HG02798 (cell line): Measurements from ENCODE around the gene EFCAB8.
"Not testable (repeated sequence)": the region's sequence is repeated elsewhere in the genome, so short reads cannot be mapped to it uniquely, and the experiment has no call there.

Experiments
- ATAC-seq: cut with Tn5 transposase; IDR thresholded peaks from one replicate; pipeline ENCODE4 v1.9.1; 2021; ENCODE audit warnings: mild to moderate bottlenecking; ENCODE audit not compliant: unreplicated experiment, poor library complexity

EFCAB8 gene

DNA sequence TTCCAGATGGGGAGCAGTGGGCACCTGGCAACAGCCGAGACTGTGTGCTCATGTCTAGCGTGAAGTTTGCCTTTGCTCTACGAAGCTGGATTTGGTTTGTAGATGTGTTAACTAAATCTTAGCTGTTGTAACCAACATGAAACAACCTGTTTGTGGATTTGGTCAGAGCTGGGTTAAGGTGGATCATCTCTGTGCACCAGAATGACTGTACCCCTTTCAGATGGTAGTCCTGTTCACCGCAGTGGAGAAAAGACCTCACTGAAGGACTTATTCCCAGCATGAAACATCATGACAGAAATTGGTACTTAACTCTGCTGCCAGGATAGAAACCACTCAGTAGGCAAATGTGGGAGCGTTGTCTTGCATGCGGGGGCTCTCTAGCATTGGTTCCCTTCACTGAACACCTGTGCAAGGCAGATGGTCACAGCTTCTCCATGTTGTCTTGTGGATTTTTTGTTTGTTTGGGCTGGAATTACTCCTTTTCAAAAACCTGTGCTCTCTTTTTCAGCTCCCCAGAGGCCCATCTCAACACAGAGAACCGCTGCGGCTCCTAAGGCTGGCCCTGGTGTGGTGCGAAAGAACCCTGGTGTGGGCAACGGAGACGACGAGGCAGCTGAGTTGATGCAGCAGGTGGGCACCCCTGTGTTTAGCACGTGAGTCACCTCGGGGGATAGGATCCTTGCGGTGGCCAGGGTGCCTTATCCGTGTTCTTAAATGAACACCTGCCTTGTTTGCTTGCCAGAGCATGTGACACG is 19.3 kb upstream of the EFCAB8 start:
- no peak for ATAC-seq

DNA sequence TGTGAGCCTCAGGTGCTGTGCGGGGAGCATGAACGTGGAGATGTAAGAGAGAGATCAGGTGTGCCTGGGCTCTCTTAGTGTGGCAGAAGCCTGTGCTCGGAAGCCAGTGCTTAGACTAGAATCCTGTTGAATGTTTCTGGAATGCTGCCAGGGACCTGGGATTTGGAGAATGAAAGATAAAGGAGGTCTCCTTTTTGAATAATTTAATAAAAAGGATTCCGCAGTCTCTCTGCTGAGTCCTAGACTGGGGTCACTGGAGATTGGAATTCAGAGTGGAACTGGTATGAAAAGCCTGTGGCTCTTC is 18.8 kb upstream of the EFCAB8 start:
- no peak for ATAC-seq

DNA sequence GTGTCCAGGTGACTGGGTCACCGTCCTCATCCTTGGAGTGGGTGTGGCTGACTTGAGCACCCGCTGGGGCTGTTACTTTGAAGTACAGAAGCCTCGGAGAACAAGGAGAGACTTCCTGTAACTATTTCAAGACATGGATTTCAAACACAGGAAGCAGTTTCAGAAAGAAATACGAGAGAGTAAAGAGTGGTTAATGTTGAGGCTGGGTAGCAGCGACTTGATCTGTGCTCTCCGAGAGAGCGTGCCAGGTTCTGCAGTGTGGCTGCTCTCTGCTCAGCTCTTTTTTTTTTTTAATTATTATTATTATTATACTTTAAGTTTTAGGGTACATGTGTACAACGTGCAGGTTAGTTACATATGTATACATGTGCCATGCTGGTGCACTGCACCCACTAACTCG is 17.5 kb upstream of the EFCAB8 start:
- no peak for ATAC-seq

DNA sequence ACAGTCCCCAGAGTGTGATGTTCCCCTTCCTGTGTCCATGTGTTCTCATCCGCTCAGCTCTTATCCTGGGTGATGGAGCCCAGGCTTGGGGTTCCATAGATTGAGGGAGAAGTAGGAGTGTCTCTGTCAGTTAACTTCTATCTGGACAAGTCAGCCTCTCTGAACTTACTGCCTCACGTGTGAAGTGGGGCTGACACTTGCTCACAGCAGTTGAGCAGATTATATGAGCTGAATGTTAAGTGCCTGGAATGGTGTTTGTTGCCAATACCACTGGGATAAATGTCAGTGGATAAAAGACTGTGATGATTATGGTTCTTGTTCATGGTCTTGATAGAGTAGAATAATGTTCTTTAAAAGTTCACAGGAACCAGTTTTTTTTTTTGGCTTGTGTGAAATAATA is 17.1 kb upstream of the EFCAB8 start:
- ATAC-seq: no peak

DNA sequence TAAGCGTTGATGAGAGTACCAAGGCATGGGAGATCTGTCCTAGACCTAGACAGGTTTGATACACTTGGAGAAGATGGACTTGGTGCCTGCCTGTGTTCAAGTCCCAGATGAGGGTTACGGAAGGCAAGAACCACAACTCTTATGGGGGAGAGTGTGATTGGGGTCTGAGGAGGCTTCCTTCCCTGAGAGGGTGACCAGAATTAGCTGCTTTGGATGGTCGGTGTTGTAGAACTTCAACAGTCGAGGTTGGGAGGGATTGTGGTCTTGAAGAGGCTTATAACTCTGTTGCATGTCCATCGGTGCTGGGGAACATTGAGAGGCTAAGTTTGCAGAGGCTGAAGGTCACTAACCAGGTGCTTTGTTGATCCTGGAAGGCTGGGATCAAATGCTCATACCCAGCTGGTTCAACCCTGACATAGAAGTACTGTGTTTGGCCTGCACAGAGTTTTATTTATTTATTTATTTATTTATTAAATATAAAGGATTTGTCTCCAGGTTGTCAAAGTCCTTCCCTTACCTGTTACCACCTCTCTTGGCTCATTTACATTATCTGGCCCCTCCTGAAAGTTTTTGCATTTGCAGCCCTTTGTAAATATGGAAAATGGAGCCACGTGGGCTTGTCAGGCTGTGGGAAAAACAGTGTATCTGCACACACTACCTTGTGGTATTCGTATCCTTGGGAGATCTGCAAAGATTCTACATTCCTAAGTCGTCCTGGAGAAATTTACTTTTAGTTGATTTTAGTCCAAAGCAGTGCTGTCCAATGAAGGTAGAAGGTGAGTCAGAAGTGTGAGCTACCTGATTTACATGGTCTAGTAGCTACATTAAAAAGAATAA is 15.8 kb upstream of the EFCAB8 start:
- no peak for ATAC-seq

DNA sequence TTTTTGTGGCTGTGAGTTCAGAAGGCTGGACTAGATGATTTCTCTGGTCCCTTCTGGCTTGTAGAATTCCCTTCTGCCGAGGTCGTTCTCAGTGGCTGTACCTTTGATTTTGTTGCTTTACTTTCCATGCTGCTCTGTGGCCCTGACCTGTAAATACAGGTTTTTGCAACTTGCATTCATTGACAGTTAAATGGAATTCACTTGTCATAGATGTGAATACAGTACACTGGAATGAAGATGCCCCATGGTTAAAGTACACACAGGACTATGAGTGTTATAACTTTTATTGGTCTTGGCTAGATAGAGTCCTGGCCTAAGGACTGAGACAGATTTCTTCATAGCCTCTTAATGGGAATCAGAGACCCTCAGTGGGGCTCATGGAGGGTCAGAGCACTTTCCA is 12.9 kb upstream of the EFCAB8 start:
- no peak for ATAC-seq

DNA sequence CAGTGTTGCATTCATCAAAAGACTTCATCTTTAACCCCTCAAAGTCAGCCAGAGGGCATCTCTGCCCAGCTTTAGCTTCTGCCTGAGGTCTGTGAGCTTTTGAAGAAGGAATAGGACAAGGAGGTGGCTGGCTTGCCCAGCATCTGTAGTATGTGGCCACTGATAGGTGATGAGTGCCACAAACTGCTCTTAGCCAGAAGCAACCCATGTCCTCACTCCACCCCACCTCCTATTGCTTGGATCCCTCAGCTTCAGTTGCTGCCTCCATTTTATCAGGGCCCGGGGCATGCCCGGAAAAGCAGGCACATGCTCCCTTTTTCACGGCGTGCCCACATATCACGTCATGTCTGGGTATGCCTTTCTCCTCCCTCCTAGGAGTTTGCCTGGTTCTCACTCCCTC is 11.9 kb upstream of the EFCAB8 start:
- no peak for ATAC-seq

DNA sequence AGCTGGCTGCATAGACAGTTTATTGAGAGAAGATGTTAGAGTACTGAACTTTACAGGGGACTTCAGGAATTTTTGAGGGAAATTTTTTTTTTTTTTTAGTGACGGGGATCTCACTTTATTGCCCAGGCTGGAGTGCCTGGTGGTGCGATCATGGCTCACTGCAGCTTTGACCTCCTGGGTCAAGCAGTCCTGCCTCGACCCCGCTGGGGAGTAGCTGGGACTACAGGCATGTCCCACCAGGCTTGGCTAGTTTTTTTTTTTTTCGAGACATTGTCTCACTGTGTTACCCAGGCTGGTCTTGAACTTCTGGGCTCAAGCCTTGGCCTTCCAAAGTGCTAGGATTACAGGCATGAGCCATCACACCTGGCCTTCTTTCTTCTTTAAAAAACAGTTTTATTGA is 10.8 kb upstream of the EFCAB8 start:
- ATAC-seq: no peak

DNA sequence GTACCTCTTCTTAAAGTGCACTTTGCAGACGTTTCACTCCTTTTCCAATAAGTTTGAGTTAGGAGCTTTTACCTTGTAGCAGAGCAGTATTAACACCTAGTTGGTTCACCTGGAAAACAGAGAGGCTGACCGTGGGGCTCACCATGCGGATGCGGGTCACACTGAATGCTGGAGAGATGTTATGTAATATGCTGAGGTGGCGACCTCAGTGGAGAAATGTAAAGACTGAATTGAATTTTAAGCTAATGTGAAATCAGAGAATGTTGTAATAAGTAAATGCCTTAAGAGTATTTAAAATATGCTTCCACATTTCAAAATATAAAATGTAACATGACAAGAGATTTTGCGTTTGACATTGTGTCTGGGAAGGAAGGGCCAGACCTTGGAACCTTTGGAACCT is 9.9 kb upstream of the EFCAB8 start:
- ATAC-seq: no peak

DNA sequence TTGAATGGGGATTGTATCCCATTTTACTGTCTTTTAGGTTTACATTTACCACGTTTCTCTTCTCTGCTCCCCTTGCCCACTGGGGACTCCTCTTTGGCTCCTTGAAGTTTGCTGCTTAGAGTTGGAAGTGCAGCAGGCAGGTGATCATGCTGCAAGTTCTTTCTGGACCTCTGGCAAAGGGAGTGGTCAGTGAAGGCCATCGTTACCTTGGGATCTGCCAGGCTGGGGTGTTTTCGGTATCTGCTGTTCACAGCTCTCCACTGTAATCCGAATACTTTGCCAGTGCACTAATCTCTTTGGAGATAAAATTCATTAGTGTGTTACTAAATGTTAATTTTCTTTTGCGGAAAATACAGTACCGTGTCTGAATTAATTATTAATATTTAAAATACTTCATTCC is 9.1 kb upstream of the EFCAB8 start:
- no peak for ATAC-seq

DNA sequence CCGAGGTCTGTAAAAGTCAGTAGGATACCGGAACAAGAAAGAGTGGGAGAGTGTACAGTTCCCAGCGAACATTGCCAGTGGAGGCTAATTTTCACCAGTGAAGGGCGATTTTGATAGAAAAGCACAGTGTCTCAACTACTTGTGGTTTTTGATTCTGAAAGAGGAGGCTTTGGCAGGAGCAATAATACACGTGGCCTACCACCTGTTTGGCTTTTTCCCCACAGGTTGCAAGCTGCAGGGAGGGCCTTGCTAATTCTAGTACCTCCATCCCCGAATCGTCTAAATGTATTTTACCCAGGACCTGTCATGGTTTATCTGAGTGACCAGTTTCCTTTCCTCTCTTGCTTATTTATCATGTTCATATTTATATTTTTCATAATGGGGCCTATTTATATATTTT is 3.3 kb upstream of the EFCAB8 start:
- ATAC-seq: no peak

DNA sequence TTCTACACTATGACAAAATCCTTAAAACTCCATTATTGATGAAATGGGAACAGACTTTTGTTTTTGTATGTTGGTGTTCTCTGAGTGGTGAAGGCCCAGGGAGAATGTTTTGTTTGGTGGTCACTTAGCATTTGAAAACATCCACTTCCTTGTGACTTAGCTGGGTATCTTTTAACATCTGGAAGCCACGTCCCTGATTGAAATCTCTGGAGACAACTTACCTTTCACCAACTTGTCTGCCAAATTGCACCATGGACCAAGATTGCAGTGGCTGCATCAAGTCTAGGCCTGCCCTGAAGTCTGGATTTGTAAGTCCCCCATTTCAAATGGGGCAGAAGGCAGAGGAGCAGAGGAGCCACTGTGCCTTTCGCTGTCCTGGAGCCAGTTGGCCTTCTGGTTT is 534 bp upstream of the EFCAB8 start:
- ATAC-seq: no peak

DNA sequence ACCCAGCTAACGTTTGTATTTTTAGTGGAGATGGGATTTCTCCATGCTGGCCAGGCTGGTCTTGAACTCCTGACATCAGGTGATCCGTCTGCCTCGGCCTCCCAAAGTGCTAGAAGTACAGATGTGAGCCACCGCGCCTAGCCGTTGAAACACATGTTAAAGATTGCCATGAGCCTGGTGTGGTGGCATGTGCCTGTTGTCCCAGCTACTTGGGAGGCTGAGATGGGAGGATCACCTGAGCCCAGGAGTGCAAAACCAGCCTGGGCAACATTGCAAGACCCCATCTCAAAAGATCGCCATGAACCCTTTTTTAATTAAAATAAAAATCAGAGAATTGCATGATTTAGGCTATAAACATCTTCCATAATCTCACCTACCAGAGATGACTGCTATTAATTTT is 2.7 kb downstream of the EFCAB8 start:
- no peak for ATAC-seq

DNA sequence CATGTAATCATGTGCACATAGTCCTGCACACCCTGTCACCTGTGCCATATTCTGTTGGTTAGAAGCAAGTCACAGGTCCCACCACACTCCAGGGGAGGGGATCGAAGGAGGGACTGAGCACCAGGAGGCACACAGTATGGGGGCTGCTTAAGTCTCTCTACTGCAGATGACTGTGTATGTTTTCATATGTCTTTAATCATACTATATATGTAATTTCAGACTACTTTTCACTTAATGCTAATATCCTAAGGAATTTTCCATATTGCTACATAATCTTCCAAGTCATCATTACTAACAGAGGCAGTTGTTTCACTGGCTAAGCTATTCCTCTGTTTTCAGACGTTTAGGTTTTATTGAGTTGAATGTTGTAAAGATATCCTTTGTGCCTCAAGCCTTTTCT is 10.8 kb downstream of the EFCAB8 start:
- ATAC-seq: no peak

DNA sequence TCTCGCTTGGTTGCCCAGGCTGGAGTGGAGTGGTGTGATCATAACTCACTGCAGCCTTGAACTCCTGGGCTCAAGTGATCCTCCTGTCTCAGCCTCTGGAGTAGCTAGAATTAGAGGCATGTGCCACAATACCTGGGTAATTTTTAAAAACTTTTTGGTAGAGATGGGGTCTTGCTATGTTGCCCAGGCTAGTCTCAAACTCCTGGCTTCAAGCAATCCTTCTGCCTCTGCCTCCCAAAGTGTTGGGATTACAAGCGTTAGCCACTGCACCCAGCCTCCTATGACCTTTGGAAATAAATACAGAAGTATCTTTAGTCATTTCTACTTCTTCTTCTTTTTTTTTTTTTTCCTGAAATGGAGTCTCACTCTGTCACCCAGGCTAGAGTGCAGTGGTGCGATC is 11.8 kb downstream of the EFCAB8 start:
- ATAC-seq: not testable (repeated sequence)

DNA sequence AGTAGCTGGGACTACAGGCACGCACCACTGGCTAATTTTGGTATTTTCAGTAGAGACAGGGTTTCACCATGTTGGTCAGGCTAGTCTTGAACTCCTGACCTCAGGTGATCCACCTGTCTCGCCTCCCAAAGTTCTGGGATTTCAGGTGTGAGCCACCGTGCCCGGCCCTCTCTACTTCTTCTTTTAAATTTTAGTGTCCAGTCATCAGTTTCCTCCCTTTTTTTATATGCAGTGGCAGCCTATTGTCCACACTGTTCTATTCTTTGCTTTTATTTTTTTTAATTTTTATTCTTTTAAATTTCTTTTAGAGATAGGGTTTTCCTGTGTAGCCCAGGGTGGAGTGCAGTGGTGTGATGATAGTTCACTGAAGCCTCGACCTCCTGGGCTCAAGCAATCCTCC is 12.3 kb downstream of the EFCAB8 start:
- no peak for ATAC-seq

DNA sequence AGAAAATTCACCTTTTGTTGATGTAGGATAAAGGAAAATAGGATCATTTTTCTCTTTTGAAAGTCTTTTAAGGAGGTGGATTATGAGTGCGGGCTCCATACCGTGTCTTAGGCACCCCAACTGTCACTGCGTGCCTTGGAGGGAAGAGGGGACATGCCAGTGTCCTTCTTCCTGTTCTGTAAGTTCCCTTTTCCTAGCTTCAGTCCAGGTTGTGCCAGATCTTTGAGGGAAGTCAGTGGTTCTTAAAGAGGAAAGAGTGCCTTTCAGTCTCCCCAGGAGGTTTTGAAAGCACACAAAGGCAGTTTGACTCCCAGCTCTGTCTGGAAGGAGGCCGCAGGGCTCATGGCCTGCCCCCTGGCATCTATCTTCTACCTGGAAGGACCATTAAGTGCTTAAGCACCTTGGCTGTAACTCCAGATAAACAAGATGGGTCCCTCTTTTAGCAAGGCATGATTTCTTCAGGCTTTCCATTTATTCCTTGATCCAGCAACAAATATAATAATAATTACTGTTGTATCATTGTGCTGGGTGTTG is 13.0 kb downstream of the EFCAB8 start:
- ATAC-seq: no peak

DNA sequence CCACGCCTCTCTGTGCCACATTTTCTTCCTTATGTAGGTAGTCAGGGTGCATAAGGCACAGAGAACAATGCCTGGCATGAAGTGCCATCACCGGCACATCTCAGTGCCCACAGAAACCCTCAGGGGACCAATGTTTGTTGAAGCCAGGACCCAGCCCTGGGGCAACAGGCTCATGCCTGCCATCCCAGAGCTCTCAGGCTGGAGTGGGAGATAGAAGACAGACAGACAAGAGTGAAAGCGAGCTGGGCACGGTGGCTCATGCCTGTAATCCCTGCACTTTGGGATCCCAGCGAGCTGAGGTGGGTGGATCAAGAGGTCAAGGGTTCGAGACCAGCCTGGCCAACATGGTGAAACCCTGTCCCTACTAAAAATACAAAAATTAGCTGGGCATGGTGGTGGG is 13.5 kb downstream of the EFCAB8 start:
- no peak for ATAC-seq

DNA sequence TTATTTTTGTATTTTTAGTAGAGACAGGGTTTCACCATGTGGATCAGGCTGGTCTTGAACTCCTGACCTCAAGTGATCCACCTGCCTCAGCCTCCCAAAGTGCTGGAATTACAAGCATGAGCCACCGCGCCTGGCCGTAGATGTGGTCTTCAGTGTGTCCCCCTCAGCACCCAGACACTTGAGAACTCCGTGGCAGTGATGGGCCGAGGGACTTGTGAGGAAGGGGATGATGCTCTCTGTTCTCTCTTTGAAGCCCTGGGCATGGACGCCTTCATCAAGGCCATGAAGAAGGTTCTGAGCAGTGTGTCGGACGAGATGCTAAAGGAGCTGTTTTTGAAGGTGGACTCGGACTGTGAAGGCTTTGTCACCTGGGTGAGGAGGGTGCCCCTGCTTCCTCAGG is 16.9 kb downstream of the EFCAB8 start:
- ATAC-seq: no peak

DNA sequence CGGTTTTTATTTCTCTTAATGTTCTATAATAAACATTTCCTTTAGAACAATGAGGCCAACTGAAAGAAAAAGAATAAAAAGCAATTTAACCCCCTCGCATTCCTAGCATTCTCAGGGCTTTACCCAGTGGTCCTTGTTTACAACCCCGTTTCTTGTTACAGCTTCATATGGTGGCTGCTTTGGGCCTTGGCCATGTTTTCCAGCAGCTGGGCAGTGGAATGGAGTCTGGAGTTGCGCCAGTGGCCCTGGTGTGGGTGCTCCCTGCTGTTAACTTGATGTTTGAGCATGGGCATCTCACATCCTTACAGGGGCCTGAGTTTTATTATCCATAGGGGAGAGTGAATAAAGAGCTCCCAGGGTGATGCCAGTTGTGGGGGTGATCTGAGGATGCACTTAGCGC is 18.8 kb downstream of the EFCAB8 start:
- no peak for ATAC-seq

DNA sequence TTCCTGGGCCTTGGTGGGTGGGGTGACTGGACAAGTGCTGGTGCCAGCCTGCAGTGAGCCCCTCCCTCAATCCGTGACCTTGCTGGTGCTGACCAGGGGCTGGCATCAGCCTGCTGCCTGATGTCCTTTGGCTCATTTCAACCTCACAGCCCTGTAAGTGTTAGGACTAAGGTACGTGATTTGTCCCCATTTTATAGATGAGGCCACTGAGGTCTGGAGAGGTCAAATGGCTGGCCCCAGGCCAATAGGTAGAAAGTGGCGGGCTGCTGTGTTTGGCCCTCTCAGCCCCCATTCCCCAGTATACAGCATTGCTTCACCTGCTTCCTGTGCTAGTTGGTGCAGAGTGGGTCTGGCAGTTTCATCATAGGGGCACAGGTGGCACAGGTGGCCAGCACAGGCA is 20.1 kb downstream of the EFCAB8 start:
- ATAC-seq: no peak

DNA sequence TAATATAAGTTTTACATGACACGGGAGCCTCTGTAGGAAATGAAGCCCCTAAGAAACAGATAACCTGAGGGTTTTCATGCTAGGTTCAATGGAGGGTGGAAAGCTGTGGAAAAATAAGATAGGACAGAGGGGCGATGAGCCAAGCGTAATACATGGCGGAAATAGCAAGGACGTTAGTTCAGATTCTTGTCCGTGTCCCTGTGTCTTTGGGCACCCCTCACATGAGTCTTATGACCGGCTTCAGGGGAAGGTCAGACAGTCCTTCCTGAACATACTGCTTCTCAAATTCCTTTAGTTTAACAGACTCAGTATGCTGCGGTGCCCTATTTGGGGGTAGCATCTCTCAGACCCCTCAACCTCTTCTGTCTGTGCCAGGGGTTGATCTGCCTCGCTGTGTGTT is 20.8 kb downstream of the EFCAB8 start:
- ATAC-seq: no peak
